Tibial artery (tissue), 4 donors: ENCODE results near the gene FCSK.

Experiments used
- DNase-seq, 2 donors: peaks; one replicate each; pipeline ENCODE4 v3.0.0-alpha.2; 2019
- H3K27ac ChIP-seq, 2 donors: fragments of 200-600 bp; sonication (generic) in 1 of 2; 1 replicate in 1 of 2; 2 replicates in 1 of 2; pipeline ENCODE4 v1.5.1; 2018 to 2019; ENCODE audit warnings: mild to moderate bottlenecking in 1 of 2
- H3K27me3 ChIP-seq, 2 donors: fragments of 200-600 bp; sonication (generic) in 1 of 2; one replicate each; pipeline versions ENCODE4 v1.5.1 to v1.6.0; 2016 to 2019
- H3K36me3 ChIP-seq, 3 donors: fragments of 200-600 bp; sonication (generic) in 2 of 3; one replicate each; pipeline ENCODE4 v1.5.1; 2016 to 2019; ENCODE audit warnings: mild to moderate bottlenecking in 2 of 3
- H3K4me1 ChIP-seq, 4 donors: fragments of 200-600 bp; sonication (generic) in 2 of 4; 1 replicate in 3 of 4; 2 replicates in 1 of 4; pipeline ENCODE4 v1.5.1; 2016 to 2019
- H3K4me3 ChIP-seq, 2 donors: fragments of 200-600 bp; sonication (generic) in 1 of 2; 1 replicate in 1 of 2; 2 replicates in 1 of 2; pipeline ENCODE4 v1.5.1; 2018 to 2019; ENCODE audit warnings: mild to moderate bottlenecking in 2 of 2
- H3K9me3 ChIP-seq, 3 donors: fragments of 200-600 bp; sonication (generic) in 1 of 3; one replicate each; pipeline ENCODE4 v1.5.1; 2016 to 2019
- intact Hi-C: fragments of 100-400 bp; cut with DNase I; formaldehyde crosslinking; loops from one replicate; pipeline ENCODE4 v1.15.0; 2023; ENCODE audit warnings: low total_unique reads
- TF ChIP-seq, protein P1 (sequence below), 2 experiments: fragments of 200-600 bp in 1 of 2; fragments of 450-650 bp in 1 of 2; IDR thresholded peaks; one replicate each; pipeline ENCODE4 v1.5.1; 2017 to 2019; ENCODE audit warnings: antibody characterized with exemption in 2 of 2, mild to moderate bottlenecking in 1 of 2, moderate library complexity in 1 of 2

The FCSK gene

DNA sequence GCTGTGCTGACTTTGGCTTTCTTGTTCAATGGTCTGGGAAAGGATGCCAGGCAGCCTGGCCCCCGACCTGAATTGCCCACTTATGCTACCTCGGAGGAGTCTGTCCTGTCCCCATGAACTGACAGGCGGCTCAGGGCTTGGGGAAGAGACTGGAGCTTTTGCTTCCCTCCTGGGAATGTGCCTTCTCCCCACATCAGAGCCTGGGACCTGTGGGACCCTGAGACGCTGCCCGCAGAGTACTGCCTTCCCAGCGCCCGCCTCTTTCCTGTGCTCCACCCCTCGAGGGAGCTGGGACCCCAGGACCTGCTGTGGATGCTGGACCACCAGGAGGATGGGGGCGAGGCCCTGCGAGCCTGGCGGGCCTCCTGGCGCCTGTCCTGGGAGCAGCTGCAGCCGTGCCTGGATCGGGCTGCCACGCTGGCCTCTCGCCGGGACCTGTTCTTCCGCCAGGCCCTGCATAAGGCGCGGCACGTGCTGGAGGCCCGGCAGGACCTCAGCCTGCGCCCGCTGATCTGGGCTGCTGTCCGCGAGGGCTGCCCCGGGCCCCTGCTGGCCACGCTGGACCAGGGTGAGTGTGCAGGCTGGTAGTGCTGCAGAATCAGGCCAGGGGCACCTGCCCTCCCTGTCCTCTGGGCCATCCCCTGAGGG is 18.5 kb downstream of the FCSK start:
- DNase-seq: no peak
- Histone ChIP-seq H3K27ac (no peak overlapping the region), H3K4me1 (peaks cover 0 to 9% (median 3%) of the 10 kb centered on the region in 4 donors), H3K27me3 (no peaks in the 10 kb centered on the region), H3K9me3 (no peaks in the 10 kb centered on the region), H3K36me3 (peaks cover 21 to 97% (median 68%) of the 10 kb centered on the region in 3 donors), H3K4me3 (no peak overlapping the region)
- TF ChIP-seq, protein P1, sequence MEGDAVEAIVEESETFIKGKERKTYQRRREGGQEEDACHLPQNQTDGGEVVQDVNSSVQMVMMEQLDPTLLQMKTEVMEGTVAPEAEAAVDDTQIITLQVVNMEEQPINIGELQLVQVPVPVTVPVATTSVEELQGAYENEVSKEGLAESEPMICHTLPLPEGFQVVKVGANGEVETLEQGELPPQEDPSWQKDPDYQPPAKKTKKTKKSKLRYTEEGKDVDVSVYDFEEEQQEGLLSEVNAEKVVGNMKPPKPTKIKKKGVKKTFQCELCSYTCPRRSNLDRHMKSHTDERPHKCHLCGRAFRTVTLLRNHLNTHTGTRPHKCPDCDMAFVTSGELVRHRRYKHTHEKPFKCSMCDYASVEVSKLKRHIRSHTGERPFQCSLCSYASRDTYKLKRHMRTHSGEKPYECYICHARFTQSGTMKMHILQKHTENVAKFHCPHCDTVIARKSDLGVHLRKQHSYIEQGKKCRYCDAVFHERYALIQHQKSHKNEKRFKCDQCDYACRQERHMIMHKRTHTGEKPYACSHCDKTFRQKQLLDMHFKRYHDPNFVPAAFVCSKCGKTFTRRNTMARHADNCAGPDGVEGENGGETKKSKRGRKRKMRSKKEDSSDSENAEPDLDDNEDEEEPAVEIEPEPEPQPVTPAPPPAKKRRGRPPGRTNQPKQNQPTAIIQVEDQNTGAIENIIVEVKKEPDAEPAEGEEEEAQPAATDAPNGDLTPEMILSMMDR (IDR thresholded peaks at IDR 0.05): no peak
- intact Hi-C loops: no loop called here

DNA sequence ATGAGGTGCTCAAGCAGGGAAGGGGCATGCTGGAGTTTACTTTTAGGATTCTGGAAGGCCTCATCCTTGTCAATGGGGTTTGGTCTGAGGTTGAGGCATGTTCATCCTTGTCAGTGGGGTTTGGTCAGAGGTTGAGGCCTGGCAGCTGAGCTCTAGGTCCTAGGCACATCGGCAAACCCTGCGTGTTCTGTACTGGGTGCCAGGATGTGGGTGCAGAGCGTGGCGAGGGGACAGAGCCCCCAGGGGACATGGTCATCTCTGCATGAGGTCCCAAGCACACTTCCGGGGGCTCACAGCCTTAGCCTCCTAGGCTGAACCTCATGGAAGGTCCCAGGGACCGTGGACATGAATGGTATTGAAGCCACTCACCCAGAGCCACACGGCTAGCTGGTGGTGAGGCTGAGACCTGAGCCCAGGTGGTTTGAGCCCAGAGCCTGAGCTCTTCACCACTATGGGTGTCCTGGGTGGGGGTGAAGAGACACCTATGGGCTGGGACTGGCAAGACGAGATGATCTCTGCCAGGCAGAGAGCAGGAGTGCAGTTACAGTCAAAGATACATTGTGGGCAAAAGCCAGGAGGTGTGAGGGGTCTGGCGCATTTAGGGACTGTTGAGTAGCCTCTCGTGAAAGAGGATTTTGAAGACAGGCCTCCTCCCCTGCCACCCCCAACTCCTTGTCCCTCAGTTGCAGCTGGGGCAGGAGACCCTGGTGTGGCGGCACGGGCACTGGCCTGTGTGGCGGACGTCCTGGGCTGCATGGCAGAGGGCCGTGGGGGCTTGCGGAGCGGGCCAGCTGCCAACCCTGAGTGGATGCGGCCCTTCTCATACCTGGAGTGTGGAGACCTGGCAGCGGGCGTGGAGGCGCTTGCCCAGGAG is 19.3 kb downstream of the FCSK start:
- intact Hi-C loops: no loop called here
- Histone ChIP-seq H3K4me1 (peaks cover 0 to 9% (median 3%) of the 10 kb centered on the region in 4 donors), H3K36me3 (peaks cover 21 to 99% (median 74%) of the 10 kb centered on the region in 3 donors), H3K27me3 (no peaks in the 10 kb centered on the region), H3K27ac (no peak overlapping the region), H3K9me3 (no peaks in the 10 kb centered on the region), H3K4me3 (no peak overlapping the region)
- TF ChIP-seq, protein P1 (IDR thresholded peaks at IDR 0.05): no peak
- DNase-seq: no peak

DNA sequence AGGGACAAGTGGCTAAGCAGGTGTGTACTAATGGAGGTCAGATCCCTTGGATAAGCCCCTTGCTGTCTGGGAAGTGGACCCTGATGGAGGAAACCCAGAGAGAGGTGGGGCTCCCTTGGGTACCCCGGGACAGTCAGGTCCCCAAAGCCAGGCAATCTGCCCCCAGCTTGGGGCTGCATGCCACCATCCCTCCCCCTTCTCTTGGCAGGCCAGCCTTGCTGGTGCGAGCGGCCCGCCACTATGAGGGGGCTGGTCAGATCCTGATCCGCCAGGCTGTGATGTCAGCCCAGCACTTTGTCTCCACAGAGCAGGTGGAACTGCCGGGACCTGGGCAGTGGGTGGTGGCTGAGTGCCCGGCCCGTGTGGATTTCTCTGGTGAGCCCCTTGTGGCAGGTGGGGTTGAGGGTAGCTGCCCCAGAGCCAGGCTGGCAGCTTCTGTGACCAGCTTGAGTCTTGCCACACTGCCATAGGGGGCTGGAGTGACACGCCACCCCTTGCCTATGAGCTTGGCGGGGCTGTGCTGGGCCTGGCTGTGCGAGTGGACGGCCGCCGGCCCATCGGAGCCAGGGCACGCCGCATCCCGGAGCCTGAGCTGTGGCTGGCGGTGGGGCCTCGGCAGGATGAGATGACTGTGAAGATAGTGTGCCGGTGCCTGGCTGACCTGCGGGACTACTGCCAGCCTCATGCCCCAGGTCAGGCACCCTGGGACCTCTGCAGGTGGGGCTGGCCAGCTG is 20.1 kb downstream of the FCSK start:
- no peak overlapping the region for H3K27ac ChIP-seq
- H3K4me1 ChIP-seq: peaks cover 0 to 9% (median 3%) of the 10 kb centered on the region in 4 donors
- no peaks in the 10 kb centered on the region for H3K27me3 ChIP-seq
- intact Hi-C loops: no loop called here
- H3K9me3 ChIP-seq: no peaks in the 10 kb centered on the region
- H3K36me3 ChIP-seq: peaks cover 23 to 99% (median 74%) of the 10 kb centered on the region in 3 donors
- no peak for DNase-seq
- no peak overlapping the region for H3K4me3 ChIP-seq
- TF ChIP-seq, protein P1 (IDR thresholded peaks at IDR 0.05): no peak

DNA sequence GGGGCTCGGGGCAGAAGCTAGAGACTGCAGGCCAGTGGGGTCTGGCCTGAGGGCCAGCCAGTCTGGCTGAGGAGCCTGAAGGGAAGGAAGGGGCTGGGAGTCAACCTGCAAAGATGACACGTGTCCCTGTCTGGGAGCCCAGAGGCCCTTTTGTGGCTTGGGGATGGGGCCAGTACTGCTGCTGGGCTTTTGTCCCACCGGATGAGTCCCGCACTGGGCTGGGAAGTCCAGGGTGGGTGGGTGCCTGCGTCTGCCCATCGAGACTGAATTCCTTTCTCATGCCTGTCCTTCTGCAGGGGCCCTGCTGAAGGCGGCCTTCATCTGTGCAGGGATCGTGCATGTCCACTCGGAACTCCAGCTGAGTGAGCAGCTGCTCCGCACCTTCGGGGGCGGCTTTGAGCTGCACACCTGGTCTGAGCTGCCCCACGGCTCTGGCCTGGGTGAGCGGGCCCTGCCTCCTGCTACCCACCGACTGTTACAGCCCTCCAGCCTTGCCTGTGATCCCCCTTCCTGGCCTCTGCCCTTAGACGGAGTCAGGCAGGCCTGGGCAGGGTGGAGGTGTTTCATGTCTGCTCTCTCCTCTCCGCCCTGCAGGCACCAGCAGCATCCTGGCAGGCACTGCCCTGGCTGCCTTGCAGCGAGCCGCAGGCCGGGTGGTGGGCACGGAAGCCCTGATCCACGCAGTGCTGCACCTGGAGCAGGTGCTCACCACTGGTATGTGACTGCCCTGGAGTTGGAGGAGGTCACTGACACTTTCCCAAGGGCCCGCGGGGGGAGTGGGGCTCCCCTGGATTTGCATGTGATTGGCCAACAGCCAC is 20.9 kb downstream of the FCSK start:
- Histone ChIP-seq H3K4me1 (peaks cover 0 to 9% (median 3%) of the 10 kb centered on the region in 4 donors), H3K4me3 (no peak overlapping the region), H3K36me3 (peaks cover 27 to 100% (median 78%) of the 10 kb centered on the region in 3 donors), H3K27me3 (no peaks in the 10 kb centered on the region), H3K9me3 (no peaks in the 10 kb centered on the region), H3K27ac (no peak overlapping the region)
- intact Hi-C loops: no loop called here
- no peak for DNase-seq
- TF ChIP-seq, protein P1 (IDR thresholded peaks at IDR 0.05): no peak
